Stromal cell of bone marrow (primary cell): ENCODE results near the gene CHCHD10.

Experiments used
- DNase-seq: peaks from one replicate; pipeline ENCODE4 v3.0.0-alpha.2; 2012; ENCODE audit warnings: low read depth

CHCHD10 gene

GRCh38 chr22:23767673-23768548, at the start of gene CHCHD10:
Gene CHCHD10, minus strand, starts transcription at chr22:23767972. Its CDS starts 98 bp downstream, at chr22:23767874.
- no peak for DNase-seq

- no peak for DNase-seq
These were observed 49.4 kb upstream of the CHCHD10 start for GRCh38 chr22:23817146-23817545.

- DNase-seq = no peak
These were observed 48.6 kb upstream of the CHCHD10 start for GRCh38 chr22:23816156-23816976.

GRCh38 chr22:23815541-23816155, 47.9 kb upstream of the CHCHD10 start:
- no peak for DNase-seq

- no peak for DNase-seq
These were observed 44.6 kb upstream of the CHCHD10 start for GRCh38 chr22:23812378-23812777.

- no peak for DNase-seq
These were observed 39.1 kb upstream of the CHCHD10 start for GRCh38 chr22:23806837-23807236.

- DNase-seq = no peak
These were observed 37.1 kb upstream of the CHCHD10 start for GRCh38 chr22:23804781-23805291.

- no peak for DNase-seq
These were observed 35.4 kb upstream of the CHCHD10 start for GRCh38 chr22:23803001-23803819.

- DNase-seq = no peak
These were observed 34.2 kb upstream of the CHCHD10 start for GRCh38 chr22:23801886-23802377.

- no peak for DNase-seq
These were observed 33.6 kb upstream of the CHCHD10 start for GRCh38 chr22:23801238-23801821.

- no peak for DNase-seq
These were observed 32.8 kb upstream of the CHCHD10 start for GRCh38 chr22:23800297-23801237.

GRCh38 chr22:23796461-23796860, 28.7 kb upstream of the CHCHD10 start:
- DNase-seq = no peak

GRCh38 chr22:23793326-23793725, 25.6 kb upstream of the CHCHD10 start:
- DNase-seq = no peak

- no peak for DNase-seq
These were observed 24.2 kb upstream of the CHCHD10 start for GRCh38 chr22:23791738-23792645.

GRCh38 chr22:23790819-23791737, 23.3 kb upstream of the CHCHD10 start:
- DNase-seq = no peak

- no peak for DNase-seq
These were observed 21.9 kb upstream of the CHCHD10 start for GRCh38 chr22:23789638-23790037.

- DNase-seq = no peak
These were observed 21.3 kb upstream of the CHCHD10 start for GRCh38 chr22:23789121-23789520.

GRCh38 chr22:23787910-23788309, 20.1 kb upstream of the CHCHD10 start:
- no peak for DNase-seq
